Inflammatory macrophage treated with lipopolysaccharide for 1 hour (primary cell): ENCODE results near the gene INSYN2A.

Experiments
- DNase-seq, 2 donors: peaks; one replicate each; pipeline ENCODE4 v3.0.0-alpha.2; 2020 to 2022

INSYN2A gene

DNA sequence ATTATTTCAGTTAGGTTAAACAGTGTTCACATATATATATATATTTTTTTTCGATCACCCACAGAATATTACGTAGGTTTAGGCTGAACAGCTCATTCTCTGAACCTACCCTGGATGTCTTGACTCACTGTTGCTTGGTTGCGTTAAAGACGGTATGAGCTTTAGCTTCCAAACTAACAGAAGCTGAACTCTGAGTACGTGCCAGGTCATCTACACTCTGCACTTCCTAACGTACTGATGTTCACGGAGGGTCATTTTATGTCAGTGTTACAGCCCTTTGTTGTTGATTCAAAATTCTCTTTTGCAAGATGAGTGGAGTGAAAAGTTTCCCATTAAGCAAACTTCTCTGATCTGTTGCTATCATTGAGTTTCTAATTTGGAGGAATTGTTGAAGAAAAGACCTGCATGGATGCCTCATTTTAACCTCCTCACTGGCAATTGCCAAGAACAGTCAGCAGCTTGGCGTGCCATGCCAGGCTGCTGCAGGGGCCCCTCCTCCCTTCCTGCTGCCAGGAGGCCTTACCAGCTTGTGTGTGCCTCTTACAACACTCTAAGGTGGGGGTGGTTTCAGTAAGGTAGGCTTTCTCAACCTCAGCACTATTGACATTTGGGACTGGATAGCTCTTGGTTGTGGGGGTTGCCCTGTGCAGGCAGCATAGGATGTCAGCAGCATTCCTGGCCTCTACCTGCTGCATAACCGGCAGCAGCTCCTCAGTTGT lies 44.3 kb downstream of the INSYN2A start:
- DNase-seq: no peak

GRCh38 chr10:127151541-127151940 lies 44.9 kb downstream of the INSYN2A start:
- no peak for DNase-seq

DNA sequence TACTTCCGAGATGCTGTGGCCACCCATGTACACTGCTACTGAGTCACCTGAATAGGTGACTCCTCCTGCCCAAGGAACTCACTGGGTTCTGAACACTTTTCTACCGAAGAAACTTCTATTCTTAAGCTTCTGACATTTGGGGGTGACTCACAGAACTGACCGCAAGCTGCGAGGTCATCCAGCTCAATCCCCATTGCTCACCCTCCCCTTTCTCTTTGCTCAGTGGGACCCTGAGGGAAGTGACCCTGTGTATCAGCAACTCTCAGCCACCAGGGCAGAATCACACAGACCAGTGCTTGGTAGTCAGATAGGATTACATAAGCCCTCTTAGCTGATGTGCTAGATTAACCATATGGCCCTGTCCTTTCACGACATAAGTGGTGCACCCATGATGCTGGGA lies 46.3 kb downstream of the INSYN2A start:
- DNase-seq: peak; percentile 6 to 15

GRCh38 chr10:127149501-127150081 lies 46.8 kb downstream of the INSYN2A start:
- DNase-seq: no peak

GRCh38 chr10:127148933-127149220 lies 47.5 kb downstream of the INSYN2A start:
- peak; percentile 35 to 59 for DNase-seq

DNA sequence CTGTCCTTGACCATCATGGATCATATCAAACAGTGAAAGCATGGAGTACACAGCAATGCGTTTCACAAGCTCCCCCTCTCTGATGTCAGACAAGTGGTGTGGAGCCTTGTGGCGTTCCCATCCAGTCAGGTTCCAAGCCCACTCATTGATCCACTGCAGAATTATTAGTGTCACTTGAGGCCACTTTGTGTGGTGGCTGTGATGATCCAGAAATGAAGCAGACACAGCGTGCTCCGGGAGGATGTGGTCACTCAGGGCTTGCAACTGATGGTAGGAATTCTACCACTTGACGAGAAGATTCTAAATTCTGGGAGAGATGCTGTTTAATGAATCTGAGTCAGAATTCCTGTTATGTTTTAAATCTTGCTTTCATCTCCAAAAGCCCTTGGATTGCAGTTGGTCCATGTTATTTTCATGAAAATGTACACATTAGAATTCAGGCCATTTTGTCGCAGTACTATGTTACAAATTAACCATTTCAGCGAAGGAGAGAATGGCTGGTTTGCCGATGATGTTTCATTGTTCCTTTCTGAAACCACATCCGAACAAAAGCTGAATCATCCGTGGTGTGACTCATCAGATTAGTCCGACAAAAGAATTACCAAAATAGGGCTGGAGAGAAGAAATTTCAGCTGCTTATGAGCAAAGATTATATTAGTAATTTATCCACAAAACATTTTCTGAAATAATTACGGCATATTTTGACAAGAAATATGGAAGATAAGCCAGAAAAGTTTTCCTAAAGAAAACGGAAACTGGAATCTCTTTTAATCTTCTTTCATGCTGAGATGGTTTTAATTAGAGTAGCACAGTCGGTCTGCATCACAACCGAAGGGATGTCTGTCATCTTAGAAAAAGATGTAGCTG lies 48.1 kb downstream of the INSYN2A start:
- DNase-seq: peak; percentile 38 to 54

- no peak for DNase-seq
Observed at GRCh38 chr10:127146661-127147060, 49.7 kb downstream of the INSYN2A start.
